Measurements from ENCODE around the gene SCP2.

The SCP2 gene

GRCh38 chr1:52920791-52921291 is 6.2 kb upstream of the SCP2 start:
- no peak for TF ChIP-seq EZH2 (IDR thresholded peaks at IDR 0.05; ENCODE audit: borderline replicate concordance, low read length)
- TF ChIP-seq CTCF (IDR thresholded peaks at IDR 0.05; ENCODE audit: low read length) = no peak
- Histone ChIP-seq H2AFZ (ENCODE audit: low read length) (no peak overlapping the region), H4K20me1 (ENCODE audit: insufficient read depth, low read length) (no peaks in the 10 kb centered on the region), H3K9ac (ENCODE audit: low read length) (no peak overlapping the region), H3F3A (ENCODE audit: insufficient read depth, low read length) (no peaks in the 10 kb centered on the region), H3K4me3 (ENCODE audit: low read depth, low read length, poor library complexity, severe bottlenecking) (no peak overlapping the region), H3K36me3 (ENCODE audit: insufficient read depth, low read length) (no peaks in the 10 kb centered on the region), H3K4me1 (ENCODE audit: insufficient read depth, low read length, severe bottlenecking) (no peaks in the 10 kb centered on the region), H3K27ac (ENCODE audit: low read depth, low read length, poor library complexity, severe bottlenecking) (no peak overlapping the region), H3K27me3 (ENCODE audit: insufficient read depth, low read length) (peaks cover 4% of the 10 kb centered on the region; the same call in 1 of the 2 replicates), H3K9me2 (ENCODE audit: low read depth, low read length) (no peaks in the 10 kb centered on the region), H3K4me2 (ENCODE audit: low read length) (no peak overlapping the region), H3K79me2 (ENCODE audit: insufficient read depth, low read length) (no peaks in the 10 kb centered on the region), H3K9me3 (ENCODE audit: low read length) (no peaks in the 10 kb centered on the region)

- Histone ChIP-seq H3K79me2 (ENCODE audit: insufficient read depth, low read length) (no peaks in the 10 kb centered on the region), H3K27me3 (ENCODE audit: insufficient read depth, low read length) (0 out of 2 replicates have a peak, but pooled peaks cover 4% of the 10 kb centered on the region), H3K9me3 (ENCODE audit: low read length) (no peaks in the 10 kb centered on the region), H3K9me2 (ENCODE audit: low read depth, low read length) (no peaks in the 10 kb centered on the region), H3K27ac (ENCODE audit: low read depth, low read length, poor library complexity, severe bottlenecking) (no peak overlapping the region), H3K36me3 (ENCODE audit: insufficient read depth, low read length) (no peaks in the 10 kb centered on the region), H3K4me1 (ENCODE audit: insufficient read depth, low read length, severe bottlenecking) (no peaks in the 10 kb centered on the region), H3K4me2 (ENCODE audit: low read length) (no peak overlapping the region), H3K4me3 (ENCODE audit: low read depth, low read length, poor library complexity, severe bottlenecking) (no peak overlapping the region), H2AFZ (ENCODE audit: low read length) (no peak overlapping the region), H4K20me1 (ENCODE audit: insufficient read depth, low read length) (no peaks in the 10 kb centered on the region), H3K9ac (ENCODE audit: low read length) (no peak overlapping the region), H3F3A (ENCODE audit: insufficient read depth, low read length) (no peaks in the 10 kb centered on the region)
- TF ChIP-seq CTCF (IDR thresholded peaks at IDR 0.05; ENCODE audit: low read length) = no peak
- TF ChIP-seq EZH2 (IDR thresholded peaks at IDR 0.05; ENCODE audit: borderline replicate concordance, low read length) = no peak
Observed at GRCh38 chr1:52925571-52926005, 1.5 kb upstream of the SCP2 start.

GRCh38 chr1:52926864-52927211 is 238 bp upstream of the SCP2 start:
- no peak overlapping the region for H3K4me2 ChIP-seq (ENCODE audit: low read length)
- no peak overlapping the region for H3K9ac ChIP-seq (ENCODE audit: low read length)
- H3K79me2 ChIP-seq (ENCODE audit: insufficient read depth, low read length) = no peaks in the 10 kb centered on the region
- no peaks in the 10 kb centered on the region for H3K4me1 ChIP-seq (ENCODE audit: insufficient read depth, low read length, severe bottlenecking)
- TF ChIP-seq CTCF (IDR thresholded peaks at IDR 0.05; ENCODE audit: low read length) (no peak), EZH2 (IDR thresholded peaks at IDR 0.05; ENCODE audit: borderline replicate concordance, low read length) (no peak)
- H3F3A ChIP-seq (ENCODE audit: insufficient read depth, low read length) = no peaks in the 10 kb centered on the region
- no peak overlapping the region for H2AFZ ChIP-seq (ENCODE audit: low read length)
- no peak overlapping the region for H3K27ac ChIP-seq (ENCODE audit: low read depth, low read length, poor library complexity, severe bottlenecking)
- no peaks in the 10 kb centered on the region for H3K9me3 ChIP-seq (ENCODE audit: low read length)
- H3K4me3 ChIP-seq (ENCODE audit: low read depth, low read length, poor library complexity, severe bottlenecking) = no peak overlapping the region
- no peaks in the 10 kb centered on the region for H3K36me3 ChIP-seq (ENCODE audit: insufficient read depth, low read length)
- no peaks in the 10 kb centered on the region for H4K20me1 ChIP-seq (ENCODE audit: insufficient read depth, low read length)
- no peaks in the 10 kb centered on the region for H3K9me2 ChIP-seq (ENCODE audit: low read depth, low read length)
- 0 out of 2 replicates have a peak, but pooled peaks cover 4% of the 10 kb centered on the region for H3K27me3 ChIP-seq (ENCODE audit: insufficient read depth, low read length)
